Measurements from ENCODE around the gene DIAPH2.

The DIAPH2 gene

DNA sequence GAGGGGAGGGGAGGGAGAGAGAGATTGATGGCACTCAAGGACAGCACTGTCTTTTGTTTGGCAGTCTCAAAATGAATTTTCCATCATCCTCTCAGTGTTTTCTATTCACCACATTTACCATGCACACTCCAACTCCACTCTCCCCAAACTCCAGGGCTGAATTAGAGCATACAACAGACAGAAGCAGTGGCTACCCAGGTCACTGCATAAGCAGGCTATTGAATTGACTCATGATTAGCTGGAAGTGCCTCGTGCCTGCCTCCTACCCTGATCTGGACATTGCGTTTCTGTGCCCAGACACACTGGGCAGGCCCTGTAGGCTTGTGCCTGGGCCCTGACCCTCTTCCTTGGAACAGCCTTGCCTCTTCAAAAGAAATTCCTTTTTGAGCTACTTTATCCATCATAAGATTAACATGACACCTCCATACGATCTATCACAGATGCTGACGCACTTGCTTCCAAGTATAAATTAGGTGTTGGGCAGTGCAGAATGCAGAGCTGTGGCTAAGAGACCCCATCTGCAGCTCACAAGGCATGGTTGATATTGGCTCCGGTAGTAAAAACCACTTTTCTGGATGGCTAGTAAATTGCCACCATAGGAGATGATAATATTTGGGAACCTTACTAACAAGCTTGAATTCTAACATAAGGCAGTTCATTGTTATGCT, 952.0 kb downstream of the DIAPH2 start:
- TF ChIP-seq, protein P1, sequence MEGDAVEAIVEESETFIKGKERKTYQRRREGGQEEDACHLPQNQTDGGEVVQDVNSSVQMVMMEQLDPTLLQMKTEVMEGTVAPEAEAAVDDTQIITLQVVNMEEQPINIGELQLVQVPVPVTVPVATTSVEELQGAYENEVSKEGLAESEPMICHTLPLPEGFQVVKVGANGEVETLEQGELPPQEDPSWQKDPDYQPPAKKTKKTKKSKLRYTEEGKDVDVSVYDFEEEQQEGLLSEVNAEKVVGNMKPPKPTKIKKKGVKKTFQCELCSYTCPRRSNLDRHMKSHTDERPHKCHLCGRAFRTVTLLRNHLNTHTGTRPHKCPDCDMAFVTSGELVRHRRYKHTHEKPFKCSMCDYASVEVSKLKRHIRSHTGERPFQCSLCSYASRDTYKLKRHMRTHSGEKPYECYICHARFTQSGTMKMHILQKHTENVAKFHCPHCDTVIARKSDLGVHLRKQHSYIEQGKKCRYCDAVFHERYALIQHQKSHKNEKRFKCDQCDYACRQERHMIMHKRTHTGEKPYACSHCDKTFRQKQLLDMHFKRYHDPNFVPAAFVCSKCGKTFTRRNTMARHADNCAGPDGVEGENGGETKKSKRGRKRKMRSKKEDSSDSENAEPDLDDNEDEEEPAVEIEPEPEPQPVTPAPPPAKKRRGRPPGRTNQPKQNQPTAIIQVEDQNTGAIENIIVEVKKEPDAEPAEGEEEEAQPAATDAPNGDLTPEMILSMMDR (IDR thresholded peaks at IDR 0.05; ENCODE audit: control insufficient read depth, insufficient read depth, low read depth, low read length, missing control alignments): no peak
- no peak overlapping the region for H3K4me3 ChIP-seq (ENCODE audit: control insufficient read depth, low read depth, low read length)
- DNase-seq (ENCODE audit: low read depth): no peak

GRCh38 chrX:97637289-97637688, 952.6 kb downstream of the DIAPH2 start:
- no peak overlapping the region for H3K4me3 ChIP-seq (ENCODE audit: control insufficient read depth, low read depth, low read length)
- TF ChIP-seq, protein P1 (IDR thresholded peaks at IDR 0.05; ENCODE audit: control insufficient read depth, insufficient read depth, low read depth, low read length, missing control alignments): no peak
- DNase-seq (ENCODE audit: low read depth): no peak

DNA sequence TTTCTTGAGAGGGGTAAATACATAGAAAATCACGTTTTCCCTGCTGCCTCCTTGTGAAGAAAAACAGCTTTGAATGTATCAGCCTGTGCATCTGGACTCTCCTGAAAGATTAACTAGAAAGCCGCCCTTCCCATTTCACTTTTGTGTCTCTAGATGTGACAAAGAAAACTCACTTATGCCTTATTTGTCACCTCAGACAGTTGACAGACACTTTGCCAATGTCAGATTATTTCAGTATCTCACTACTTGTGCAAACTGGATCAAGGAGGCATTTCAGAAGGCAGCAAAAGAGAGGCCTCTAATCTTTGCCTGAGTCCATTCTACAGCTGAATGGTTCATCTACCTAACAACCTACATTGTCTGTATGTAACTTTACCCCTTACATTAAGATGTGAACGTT, 954.0 kb downstream of the DIAPH2 start:
- TF ChIP-seq, protein P1 (IDR thresholded peaks at IDR 0.05; ENCODE audit: control insufficient read depth, insufficient read depth, low read depth, low read length, missing control alignments): no peak
- H3K4me3 ChIP-seq (ENCODE audit: control insufficient read depth, low read depth, low read length): no peak overlapping the region

GRCh38 chrX:97639526-97639925, 954.9 kb downstream of the DIAPH2 start:
- TF ChIP-seq, protein P1 (IDR thresholded peaks at IDR 0.05; ENCODE audit: control insufficient read depth, insufficient read depth, low read depth, low read length, missing control alignments): no peak
- no peak overlapping the region for H3K4me3 ChIP-seq (ENCODE audit: control insufficient read depth, low read depth, low read length)
- no peak for DNase-seq (ENCODE audit: low read depth)

More for the DNA sequence above, 954.0 kb downstream of the DIAPH2 start:
- DNase-seq (ENCODE audit: low read depth): no peak
